Heart left ventricle (tissue), 16 donors: ENCODE results near the gene HIRIP3. TPM values are rescaled to one million over a fixed set of nuclear protein-coding genes. Genes with fewer than 3 reads are reported as not detected.

ENCODE experiments used
- ATAC-seq, 4 donors: fragments of 200-7000 bp; cut with Tn5 transposase; one replicate each; pipeline ENCODE4 v1.9.1; 2020 to 2022; ENCODE audit warnings: moderate library complexity in 4 of 4, mild to moderate bottlenecking in 3 of 4, moderate number of reproducible peaks in 1 of 4
- DNase-seq, 5 donors: peaks; one replicate each; pipeline ENCODE4 v3.0.0-alpha.2; 2020
- H3K27ac ChIP-seq, 12 donors: fragments of 200-600 bp; sonication (generic) in 4 of 12; one replicate each; pipeline versions ENCODE4 v1.5.0 to v1.8.0; 2016 to 2022; ENCODE audit warnings: mild to moderate bottlenecking in 2 of 12
- H3K27me3 ChIP-seq, 9 donors: fragments of 200-600 bp; sonication (generic) in 2 of 9; one replicate each; pipeline versions ENCODE4 v1.5.1 to v1.8.0; 2016 to 2022; ENCODE audit warnings: mild to moderate bottlenecking in 3 of 9
- H3K36me3 ChIP-seq, 9 donors: fragments of 200-600 bp; sonication (generic) in 2 of 9; one replicate each; pipeline versions ENCODE4 v1.5.0 to v1.8.0; 2018 to 2022; ENCODE audit warnings: mild to moderate bottlenecking in 2 of 9
- H3K4me1 ChIP-seq, 12 donors: fragments of 200-600 bp; sonication (generic) in 4 of 12; one replicate each; pipeline versions ENCODE4 v1.5.0 to v1.8.0; 2016 to 2022; ENCODE audit warnings: mild to moderate bottlenecking in 3 of 12
- H3K4me3 ChIP-seq, 12 donors: fragments of 200-600 bp; sonication (generic) in 4 of 12; one replicate each; pipeline versions ENCODE4 v1.5.0 to v1.8.0; 2017 to 2022; ENCODE audit warnings: mild to moderate bottlenecking in 9 of 12, moderate library complexity in 4 of 12
- H3K9me3 ChIP-seq, 12 donors: fragments of 200-600 bp; sonication (generic) in 4 of 12; one replicate each; pipeline versions ENCODE4 v1.5.0 to v1.8.0; 2016 to 2022; ENCODE audit warnings: mild to moderate bottlenecking in 1 of 12
- POLR2A ChIP-seq, 2 donors: fragments of 450-650 bp; IDR thresholded peaks; one replicate each; pipeline ENCODE4 v1.6.1; 2017; ENCODE audit warnings: antibody characterized with exemption in 2 of 2, mild to moderate bottlenecking in 2 of 2, moderate library complexity in 2 of 2
- WGBS, 4 donors: extraction: QIAGEN DNeasy Blood & Tissue Kit in 2 of 4; methylation state at CpG; one replicate each; pipeline versions ENCODE4 v1.1.5 to v1.1.7; 2013 to 2018; 5-methylcytosine and 5-hydroxymethylcytosine counted together
- intact Hi-C, 10 donors: fragments of 100-400 bp; cut with DNase I; formaldehyde crosslinking; loops; one replicate each; pipeline versions ENCODE4 v1.11.1 to v1.14.2; 2022
- polyA plus RNA-seq, 2 donors: library from polyadenylated mRNA; stranded (reverse); fragments of 200-250 nt; gene quantifications; one replicate each; pipeline ENCODE4 v1.2.3, GENCODE V29; 2013
- total RNA-seq, 9 donors: library from RNA; depleted of rRNA in 2 of 9; stranded (reverse); fragments of >200 nt in 2 of 9; fragmentation: NEBNext Ultra II Directional in 3 of 9; extraction: Animal tissue kit (Norgen Biotek cat#: 25700) in 3 of 9; gene quantifications; one replicate each; pipeline versions ENCODE4 v1.1.0 to v1.2.4, GENCODE V29; 2016 to 2023
- TF ChIP-seq, protein P1 (sequence below), 12 donors: fragments of 200-600 bp; sonication (generic) in 4 of 12; IDR thresholded peaks; one replicate each; pipeline versions ENCODE4 v1.5.0 to v1.8.0; 2018 to 2022; ENCODE audit warnings: antibody characterized with exemption in 12 of 12, mild to moderate bottlenecking in 5 of 12
- donor health status: ischemic (EF 13 %, LVEDD 7.1; RV severe dilation, severe dysfunction).
- donor health status: healthy with polysubstance abuse.
- donor health status: DM: no; HTN: yes; CAD: no.
- donor health status: DM: no; HTN: no; CAD: no.
- donor health status: ischemic (EF 25% LVEDD 6.9; RV normal size, moderate dysfunction).
- donor health status: ischemic (EF 25% LVEDD 5.7; RV mildly dilated, moderate dysfunction).
- donor health status: healthy.
- donor health status: DM: yes; HTN: yes; CAD: no.
- donor health status: ischemic (EF 35%, LVEDD 5.7; RV mildly dilated, moderate dysfunction).
- donor health status: nonischemic (EF 11% LVEDD 7.7; RV severe dilation, severe dysfunction).
- donor health status: DM: yes; HTN: yes; CAD: no.
- donor health status: PGD.
- donor health status: ischemic (EF 29% LVEDD 5.4; RV normal size, mild dysfunction).
- donor health status: nonischemic (EF 23%, LVEDD 6.1; RV moderate dilation, normal function).

The HIRIP3 gene
- total and polyA plus RNA-seq, 11 donors = 13.3 to 27.4 (median 17.6) TPM

DNA sequence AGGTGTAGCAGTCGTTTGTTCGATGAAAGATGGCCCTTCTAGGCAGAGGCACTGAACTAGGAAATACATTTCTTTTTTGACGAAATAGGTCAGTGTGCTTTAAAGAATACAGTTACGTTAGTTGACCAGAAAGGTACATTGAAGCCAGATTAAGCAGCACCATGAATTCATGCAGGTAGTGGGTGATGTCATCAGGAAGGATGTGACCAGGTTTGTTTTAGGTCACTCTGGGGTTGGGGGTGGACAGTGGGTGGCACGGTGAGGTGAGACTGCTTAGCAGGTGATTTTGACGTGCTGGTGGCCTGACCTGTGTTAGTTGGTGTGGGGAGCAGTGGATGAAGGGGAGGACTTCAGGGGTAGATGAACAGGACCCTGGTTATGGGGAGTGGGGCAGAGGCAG is 4.2 kb upstream of the HIRIP3 start:
- intact Hi-C loops = loop anchor here in 9 of 10 donors (5.0 to 10.0 kb wide), 12 partner anchors 32 to 195 kb away; partner anchors contain the start of genes CDIPT (in 5 of the 9), KCTD13 (in 4 of the 9), TMEM219 (in 4 of the 9) and MAZ (in 2 of the 9)
- Histone ChIP-seq H3K4me3 (no peak overlapping the region), H3K9me3 (no peaks in the 10 kb centered on the region), H3K27me3 (no peaks in the 10 kb centered on the region), H3K27ac (no peak overlapping the region), H3K36me3 (peaks cover 0 to 46% (median 29%) of the 10 kb centered on the region in 9 donors), H3K4me1 (peaks cover 0 to 18% (median 13%) of the 10 kb centered on the region in 12 donors)
- peak in 1 of 5 donors; percentile 11 for DNase-seq
- TF ChIP-seq POLR2A (IDR thresholded peaks at IDR 0.05) = no peak
- TF ChIP-seq, protein P1, sequence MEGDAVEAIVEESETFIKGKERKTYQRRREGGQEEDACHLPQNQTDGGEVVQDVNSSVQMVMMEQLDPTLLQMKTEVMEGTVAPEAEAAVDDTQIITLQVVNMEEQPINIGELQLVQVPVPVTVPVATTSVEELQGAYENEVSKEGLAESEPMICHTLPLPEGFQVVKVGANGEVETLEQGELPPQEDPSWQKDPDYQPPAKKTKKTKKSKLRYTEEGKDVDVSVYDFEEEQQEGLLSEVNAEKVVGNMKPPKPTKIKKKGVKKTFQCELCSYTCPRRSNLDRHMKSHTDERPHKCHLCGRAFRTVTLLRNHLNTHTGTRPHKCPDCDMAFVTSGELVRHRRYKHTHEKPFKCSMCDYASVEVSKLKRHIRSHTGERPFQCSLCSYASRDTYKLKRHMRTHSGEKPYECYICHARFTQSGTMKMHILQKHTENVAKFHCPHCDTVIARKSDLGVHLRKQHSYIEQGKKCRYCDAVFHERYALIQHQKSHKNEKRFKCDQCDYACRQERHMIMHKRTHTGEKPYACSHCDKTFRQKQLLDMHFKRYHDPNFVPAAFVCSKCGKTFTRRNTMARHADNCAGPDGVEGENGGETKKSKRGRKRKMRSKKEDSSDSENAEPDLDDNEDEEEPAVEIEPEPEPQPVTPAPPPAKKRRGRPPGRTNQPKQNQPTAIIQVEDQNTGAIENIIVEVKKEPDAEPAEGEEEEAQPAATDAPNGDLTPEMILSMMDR (IDR thresholded peaks at IDR 0.05) = no peak
- 88 to 89% (median 89%) methylated on average over 6 of the region's 6 CpGs for WGBS, 4 donors
- ATAC-seq = no peak

DNA sequence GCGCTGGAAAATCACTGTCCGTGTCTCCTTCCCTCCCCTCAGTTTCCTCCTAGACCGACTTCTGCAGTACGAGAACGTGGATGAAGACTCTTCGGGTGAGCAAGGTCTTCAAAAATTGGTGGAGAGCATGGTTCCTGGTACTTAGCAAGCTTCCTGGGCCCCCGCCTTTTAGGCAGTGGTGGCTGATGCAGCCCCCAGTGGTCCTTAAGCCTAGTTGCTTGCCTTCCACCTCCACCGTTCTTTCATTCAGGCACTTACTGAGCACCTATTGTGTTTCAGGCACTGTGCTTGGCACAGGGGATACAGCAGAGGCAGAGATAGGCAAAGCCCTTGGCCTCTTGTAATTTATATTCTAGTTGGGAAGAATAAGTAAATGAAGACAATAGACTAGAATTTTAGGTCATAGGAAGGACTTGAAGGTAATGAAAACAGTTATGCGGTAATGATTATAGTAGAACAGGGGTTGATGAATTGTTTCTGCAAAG is 1.4 kb upstream of the HIRIP3 start:
- H3K9me3 ChIP-seq = no peaks in the 10 kb centered on the region
- no peak for ATAC-seq
- peak overlapping the region; percentile 53 to 95 (median 80) for H3K4me3 ChIP-seq
- peak in 1 of 5 donors; percentile 8 for DNase-seq
- H3K36me3 ChIP-seq = peaks cover 0 to 55% (median 43%) of the 10 kb centered on the region in 9 donors
- peaks cover 0 to 31% (median 18%) of the 10 kb centered on the region in 12 donors for H3K4me1 ChIP-seq
- intact Hi-C loops = loop anchor here in 8 of 10 donors (1.0 to 10.0 kb wide), 8 partner anchors 35 to 192 kb away; partner anchors contain the start of genes TMEM219 (in 4 of the 8), KCTD13 (in 3 of the 8), CDIPT (in 2 of the 8) and MAZ (in 2 of the 8)
- no peaks in the 10 kb centered on the region for H3K27me3 ChIP-seq
- H3K27ac ChIP-seq = peak overlapping the region in 8 of 12 donors; percentile 91 to 100 (median 96)
- TF ChIP-seq, protein P1 (IDR thresholded peaks at IDR 0.05) = no peak
- no peak for TF ChIP-seq POLR2A (IDR thresholded peaks at IDR 0.05)
- whole genome bisulfite sequencing, 4 donors = 23 to 29% (median 26%) methylated on average over 9 of the region's 9 CpGs

DNA sequence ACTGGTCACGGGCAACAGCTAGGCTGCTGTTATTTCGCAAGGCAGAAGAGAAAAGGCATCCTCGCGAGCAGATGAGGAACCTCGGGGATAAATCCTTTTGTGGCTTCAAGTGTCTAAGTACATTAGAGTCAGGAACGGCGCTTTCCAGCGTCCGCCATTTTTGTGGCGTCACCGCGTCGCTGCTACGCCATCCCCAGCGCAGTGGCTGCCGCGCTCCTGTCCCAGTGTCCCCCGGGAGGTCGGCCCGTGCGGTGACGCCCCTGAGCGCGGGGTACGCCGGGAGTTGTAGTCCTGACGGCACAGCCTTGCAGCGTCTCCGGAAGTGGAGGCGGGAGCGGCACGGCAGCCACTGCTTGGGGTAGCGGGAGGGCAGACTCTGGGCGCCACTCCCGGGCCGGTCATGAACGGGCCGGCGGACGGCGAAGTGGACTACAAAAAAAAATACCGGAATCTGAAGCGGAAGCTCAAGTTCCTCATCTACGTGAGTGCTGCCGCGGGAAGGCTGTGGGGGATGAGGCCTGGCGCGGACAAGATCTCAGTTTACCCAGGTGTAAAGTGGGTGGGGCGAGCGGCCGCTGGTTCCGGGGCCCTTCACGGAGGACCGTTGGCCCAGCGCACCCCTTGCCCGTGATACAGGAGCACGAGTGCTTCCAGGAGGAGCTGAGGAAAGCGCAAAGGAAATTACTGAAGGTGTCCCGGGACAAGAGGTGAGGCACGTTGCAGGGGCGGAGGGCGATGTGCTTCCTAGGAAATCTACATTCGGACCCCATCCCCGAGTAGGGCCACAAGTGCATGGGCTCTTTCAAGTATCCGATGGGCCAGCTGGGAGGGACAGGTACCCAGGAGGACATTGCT is 721 bp upstream of the HIRIP3 start, which contains the start of gene INO80E:
Gene INO80E, plus strand, starts transcription at position 331 of the 855 bp plus-strand sequence. Its CDS starts 70 bp downstream, at position 401.
- Histone ChIP-seq H3K27me3 (no peaks in the 10 kb centered on the region), H3K27ac (peak within 1 kb of the TSS; percentile 88 to 100 (median 96)), H3K36me3 (peaks cover 0 to 62% (median 44%) of the 10 kb centered on the region in 9 donors), H3K4me1 (peaks cover 0 to 31% (median 18%) of the 10 kb centered on the region in 12 donors), H3K4me3 (peak within 1 kb of the TSS; percentile 53 to 95 (median 80)), H3K9me3 (no peaks in the 10 kb centered on the region)
- WGBS, 4 donors = 0 to 1% (median 0%) methylated on average over 23 to 65 of the region's 65 CpGs
- intact Hi-C loops = loop anchor here in 9 of 10 donors (1.0 to 10.0 kb wide), 12 partner anchors 19 to 191 kb away; partner anchors contain the start of genes TMEM219 (in 4 of the 9), KCTD13 (in 3 of the 9), CDIPT (in 2 of the 9) and MAZ (in 2 of the 9)
- peak; percentile 98 to 99 (median 98) for ATAC-seq
- peak in 1 of 2 donors; percentile 58 for TF ChIP-seq POLR2A (IDR thresholded peaks at IDR 0.05)
- TF ChIP-seq, protein P1 (IDR thresholded peaks at IDR 0.05) = no peak
- DNase-seq = peak; percentile 99 to 100 (median 99)
